IPS-20b (cell line): ENCODE results near the gene SS18.
A peak's percentile ranks its signal among the peaks of the same experiment; 100 is the strongest.

Source experiments
- H3K27ac ChIP-seq: one replicate; pipeline ENCODE4 v1.5.1; 2013; ENCODE audit warnings: low read length
- H3K27me3 ChIP-seq: 2 replicates; pipeline ENCODE4 v1.6.1; 2013; ENCODE audit warnings: mild to moderate bottlenecking, low read length, inconsistent platforms; ENCODE audit not compliant: insufficient read depth
- H3K36me3 ChIP-seq: 2 replicates; pipeline ENCODE4 v1.6.1; 2013; ENCODE audit warnings: low read depth, mild to moderate bottlenecking, inconsistent platforms, low read length, moderate library complexity; ENCODE audit not compliant: insufficient read depth
- H3K4me1 ChIP-seq: 2 replicates; pipeline ENCODE4 v1.6.1; 2013; ENCODE audit warnings: mild to moderate bottlenecking, control low read depth, inconsistent platforms, low read length, moderate library complexity; ENCODE audit not compliant: insufficient read depth
- H3K4me3 ChIP-seq: 2 replicates; pipeline ENCODE4 v1.5.1; 2013; ENCODE audit warnings: mild to moderate bottlenecking, low read length, inconsistent platforms
- H3K9ac ChIP-seq: 2 replicates; pipeline ENCODE4 v1.6.1; 2013; ENCODE audit warnings: low read depth, mild to moderate bottlenecking, inconsistent platforms, low read length, moderate library complexity
- H3K9me3 ChIP-seq: 2 replicates; pipeline ENCODE4 v1.6.1; 2013; ENCODE audit warnings: mild to moderate bottlenecking, low read depth, low read length, inconsistent platforms; ENCODE audit not compliant: insufficient read depth

SS18 gene

GRCh38 chr18:26097563-26097962 is 7.2 kb upstream of the SS18 start:
- Histone ChIP-seq H3K27ac (no peak overlapping the region), H3K4me1 (no peaks in the 10 kb centered on the region), H3K36me3 (no peaks in the 10 kb centered on the region), H3K4me3 (no peak overlapping the region), H3K9me3 (no peaks in the 10 kb centered on the region), H3K27me3 (no peaks in the 10 kb centered on the region), H3K9ac (no peak overlapping the region)

GRCh38 chr18:26096852-26097251 is 6.4 kb upstream of the SS18 start:
- Histone ChIP-seq H3K9ac (no peak overlapping the region), H3K4me3 (no peak overlapping the region), H3K4me1 (no peaks in the 10 kb centered on the region), H3K36me3 (no peaks in the 10 kb centered on the region), H3K27me3 (no peaks in the 10 kb centered on the region), H3K9me3 (no peaks in the 10 kb centered on the region), H3K27ac (no peak overlapping the region)

GRCh38 chr18:26091047-26091630 is 726 bp upstream of the SS18 start:
- peak overlapping the region; percentile 92 for H3K9ac ChIP-seq
- peak overlapping the region; percentile 79 for H3K4me3 ChIP-seq
- peak overlapping the region; percentile 97 for H3K27ac ChIP-seq
- H3K27me3 ChIP-seq = no peaks in the 10 kb centered on the region
- H3K9me3 ChIP-seq = no peaks in the 10 kb centered on the region
- H3K36me3 ChIP-seq = peaks cover 13% of the 10 kb centered on the region
- peaks cover 15% of the 10 kb centered on the region for H3K4me1 ChIP-seq

GRCh38 chr18:26089293-26090129 is 902 bp downstream of the SS18 start:
- Histone ChIP-seq H3K4me3 (peak overlapping the region; percentile 79), H3K36me3 (peaks cover 30% of the 10 kb centered on the region), H3K27me3 (no peaks in the 10 kb centered on the region), H3K9me3 (no peaks in the 10 kb centered on the region), H3K4me1 (peaks cover 15% of the 10 kb centered on the region), H3K27ac (no peak overlapping the region), H3K9ac (peak overlapping the region; percentile 92)

- Histone ChIP-seq H3K36me3 (peaks cover 39% of the 10 kb centered on the region), H3K9ac (peak overlapping the region; percentile 92; the same call in 1 of the 2 replicates), H3K27me3 (no peaks in the 10 kb centered on the region), H3K27ac (no peak overlapping the region), H3K4me1 (peaks cover 15% of the 10 kb centered on the region), H3K9me3 (no peaks in the 10 kb centered on the region), H3K4me3 (peak overlapping the region; percentile 79)
Observed at GRCh38 chr18:26088487-26088886, 1.9 kb downstream of the SS18 start.

GRCh38 chr18:26086959-26087358 is 3.5 kb downstream of the SS18 start:
- Histone ChIP-seq H3K4me3 (no peak overlapping the region), H3K36me3 (peaks cover 54% of the 10 kb centered on the region)

GRCh38 chr18:26085056-26085455 is 5.4 kb downstream of the SS18 start:
- no peak overlapping the region for H3K9ac ChIP-seq
- H3K36me3 ChIP-seq = peaks cover 58% of the 10 kb centered on the region

More at GRCh38 chr18:26086959-26087358, 3.5 kb downstream of the SS18 start:
- no peak overlapping the region for H3K27ac ChIP-seq
- H3K27me3 ChIP-seq = no peaks in the 10 kb centered on the region
- H3K4me1 ChIP-seq = peaks cover 15% of the 10 kb centered on the region
- H3K9ac ChIP-seq = no peak overlapping the region
- no peaks in the 10 kb centered on the region for H3K9me3 ChIP-seq

GRCh38 chr18:26083099-26083498 is 7.3 kb downstream of the SS18 start:
- Histone ChIP-seq H3K9ac (no peak overlapping the region), H3K27ac (no peak overlapping the region), H3K4me1 (peaks cover 3% of the 10 kb centered on the region; the same call in 1 of the 2 replicates), H3K36me3 (peaks cover 62% of the 10 kb centered on the region), H3K9me3 (no peaks in the 10 kb centered on the region), H3K4me3 (no peak overlapping the region), H3K27me3 (no peaks in the 10 kb centered on the region)

More at GRCh38 chr18:26085056-26085455, 5.4 kb downstream of the SS18 start:
- no peak overlapping the region for H3K4me3 ChIP-seq
- no peaks in the 10 kb centered on the region for H3K9me3 ChIP-seq
- H3K27ac ChIP-seq = no peak overlapping the region
- H3K4me1 ChIP-seq = peaks cover 15% of the 10 kb centered on the region
- H3K27me3 ChIP-seq = no peaks in the 10 kb centered on the region

GRCh38 chr18:26082475-26082874 is 7.9 kb downstream of the SS18 start:
- no peak overlapping the region for H3K27ac ChIP-seq
- no peak overlapping the region for H3K4me3 ChIP-seq
- H3K9ac ChIP-seq = no peak overlapping the region
- peaks cover 68% of the 10 kb centered on the region for H3K36me3 ChIP-seq
- no peaks in the 10 kb centered on the region for H3K9me3 ChIP-seq
- H3K27me3 ChIP-seq = no peaks in the 10 kb centered on the region
- no peaks in the 10 kb centered on the region for H3K4me1 ChIP-seq

GRCh38 chr18:26074246-26074645 is 16.2 kb downstream of the SS18 start:
- H3K9me3 ChIP-seq = no peaks in the 10 kb centered on the region
- no peaks in the 10 kb centered on the region for H3K4me1 ChIP-seq
- H3K27ac ChIP-seq = no peak overlapping the region
- H3K27me3 ChIP-seq = no peaks in the 10 kb centered on the region
- H3K36me3 ChIP-seq = peaks cover 86% of the 10 kb centered on the region
- no peak overlapping the region for H3K4me3 ChIP-seq
- H3K9ac ChIP-seq = no peak overlapping the region

GRCh38 chr18:26073758-26074157 is 16.7 kb downstream of the SS18 start:
- H3K9ac ChIP-seq = no peak overlapping the region
- H3K27ac ChIP-seq = no peak overlapping the region
- no peak overlapping the region for H3K4me3 ChIP-seq
- H3K9me3 ChIP-seq = no peaks in the 10 kb centered on the region
- no peaks in the 10 kb centered on the region for H3K27me3 ChIP-seq
- H3K36me3 ChIP-seq = peaks cover 91% of the 10 kb centered on the region
- no peaks in the 10 kb centered on the region for H3K4me1 ChIP-seq

- Histone ChIP-seq H3K4me3 (no peak overlapping the region), H3K27me3 (no peaks in the 10 kb centered on the region), H3K9me3 (no peaks in the 10 kb centered on the region), H3K4me1 (no peaks in the 10 kb centered on the region), H3K27ac (no peak overlapping the region), H3K36me3 (peaks cover 94% of the 10 kb centered on the region), H3K9ac (no peak overlapping the region)
Observed at GRCh38 chr18:26071725-26072124, 18.7 kb downstream of the SS18 start.
